Ovary (tissue), 3 donors: ENCODE data around the gene RBM6.

Experiments used
- EP300 ChIP-seq: sonication (generic); formaldehyde crosslinking; IDR thresholded peaks from one replicate; pipeline ENCODE4 v1.6.1; 2017; ENCODE audit warnings: antibody characterized with exemption
- POLR2A ChIP-seq: fragments of 450-650 bp; IDR thresholded peaks from one replicate; pipeline ENCODE4 v1.6.1; 2017; ENCODE audit warnings: antibody characterized with exemption, mild to moderate bottlenecking, moderate library complexity
- TF ChIP-seq, protein P1 (sequence below), 3 donors: fragments of 450-650 bp in 2 of 3; fragments of 200-600 bp in 1 of 3; IDR thresholded peaks; one replicate each; pipeline versions ENCODE4 v1.5.1 to v1.8.0; 2016 to 2022; ENCODE audit warnings: antibody characterized with exemption in 3 of 3, mild to moderate bottlenecking in 1 of 3
- donor health status: DM: no; HTN: no; CAD: no.

DNA sequence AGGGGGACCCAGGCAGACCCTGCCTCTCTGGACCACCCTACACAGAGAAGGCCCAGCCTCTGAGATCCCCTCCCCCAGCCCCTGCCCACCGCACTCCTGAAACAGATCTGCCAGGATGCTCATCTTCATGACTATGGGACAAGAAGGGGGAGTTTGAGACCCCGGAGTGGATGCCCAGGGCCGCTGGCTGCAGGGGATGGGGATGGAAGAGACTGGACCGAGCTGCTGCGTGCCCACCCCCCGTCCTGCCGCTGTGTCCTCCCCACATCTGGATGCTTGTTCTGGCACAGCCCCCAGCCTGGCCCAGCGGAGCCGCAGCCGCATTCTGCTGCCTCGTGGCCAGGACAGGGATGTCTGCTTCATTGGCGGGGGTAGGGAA is 184.8 kb downstream of the RBM6 start:
- no peak for TF ChIP-seq EP300
- TF ChIP-seq POLR2A, result no peak
- TF ChIP-seq, protein P1, sequence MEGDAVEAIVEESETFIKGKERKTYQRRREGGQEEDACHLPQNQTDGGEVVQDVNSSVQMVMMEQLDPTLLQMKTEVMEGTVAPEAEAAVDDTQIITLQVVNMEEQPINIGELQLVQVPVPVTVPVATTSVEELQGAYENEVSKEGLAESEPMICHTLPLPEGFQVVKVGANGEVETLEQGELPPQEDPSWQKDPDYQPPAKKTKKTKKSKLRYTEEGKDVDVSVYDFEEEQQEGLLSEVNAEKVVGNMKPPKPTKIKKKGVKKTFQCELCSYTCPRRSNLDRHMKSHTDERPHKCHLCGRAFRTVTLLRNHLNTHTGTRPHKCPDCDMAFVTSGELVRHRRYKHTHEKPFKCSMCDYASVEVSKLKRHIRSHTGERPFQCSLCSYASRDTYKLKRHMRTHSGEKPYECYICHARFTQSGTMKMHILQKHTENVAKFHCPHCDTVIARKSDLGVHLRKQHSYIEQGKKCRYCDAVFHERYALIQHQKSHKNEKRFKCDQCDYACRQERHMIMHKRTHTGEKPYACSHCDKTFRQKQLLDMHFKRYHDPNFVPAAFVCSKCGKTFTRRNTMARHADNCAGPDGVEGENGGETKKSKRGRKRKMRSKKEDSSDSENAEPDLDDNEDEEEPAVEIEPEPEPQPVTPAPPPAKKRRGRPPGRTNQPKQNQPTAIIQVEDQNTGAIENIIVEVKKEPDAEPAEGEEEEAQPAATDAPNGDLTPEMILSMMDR (IDR thresholded peaks at IDR 0.05), result no peak
